HepG2 (cell line): ENCODE measurements around the gene HMBS. TPM values are rescaled to one million over a fixed set of nuclear protein-coding genes. Genes with fewer than 3 reads are reported as not detected.

Experiments
- ARNT2 ChIP-seq: sonication (generic); formaldehyde crosslinking; IDR thresholded peaks from 2 replicates; pipeline ENCODE4 v1.8.0; 2022; ENCODE audit warnings: mild to moderate bottlenecking, low read depth, missing genetic modification reagents, moderate library complexity
- ELF1 ChIP-seq: sonication (generic); formaldehyde crosslinking; IDR thresholded peaks from 2 replicates; pipeline ENCODE4 v1.4.0; 2020; ENCODE audit warnings: missing genetic modification reagents
- FOXA1 ChIP-seq, 2 experiments: fragments of 450-650 bp in 1 of 2; sonication (generic) in 1 of 2; formaldehyde crosslinking in 1 of 2; IDR thresholded peaks; 2 replicates each; pipeline versions ENCODE4 v1.4.0 to v1.6.1; 2016 to 2020; ENCODE audit warnings: missing genetic modification reagents in 1 of 2
- HOXA5 ChIP-seq: sonication (generic); formaldehyde crosslinking; IDR thresholded peaks from 2 replicates; pipeline ENCODE4 v1.4.0; 2020; ENCODE audit warnings: missing genetic modification reagents
- JUN ChIP-seq: sonication (generic); formaldehyde crosslinking; IDR thresholded peaks from 2 replicates; pipeline ENCODE4 v1.4.0; 2020; ENCODE audit warnings: mild to moderate bottlenecking, missing genetic modification reagents
- KAT2B ChIP-seq: fragments of 150-350 bp; IDR thresholded peaks from 2 replicates; pipeline ENCODE4 v1.6.1; 2014; ENCODE audit warnings: low read depth, low read length, borderline replicate concordance
- KDM3A ChIP-seq: IDR thresholded peaks from 2 replicates; pipeline ENCODE4 v1.6.1; 2018; ENCODE audit warnings: low read depth, missing compliant biosample characterization
- MED1 ChIP-seq: sonication (generic); formaldehyde crosslinking; IDR thresholded peaks from 2 replicates; pipeline ENCODE4 v1.4.0; 2020; ENCODE audit warnings: missing genetic modification reagents
- MLXIP ChIP-seq: sonication (generic); formaldehyde crosslinking; IDR thresholded peaks from 2 replicates; pipeline ENCODE4 v1.9.0; 2021; ENCODE audit warnings: missing genetic modification reagents, borderline replicate concordance
- MTA1 ChIP-seq: sonication (generic); formaldehyde crosslinking; IDR thresholded peaks from 2 replicates; pipeline ENCODE4 v1.4.0; 2020; ENCODE audit warnings: missing genetic modification reagents, mild to moderate bottlenecking, borderline replicate concordance
- PCBP1 ChIP-seq: fragments of 200-400 bp; formaldehyde crosslinking; IDR thresholded peaks from 2 replicates; pipeline ENCODE4 v1.6.1; 2017; ENCODE audit warnings: mild to moderate bottlenecking, low read depth, low read length, borderline replicate concordance
- POLR2AphosphoS2 ChIP-seq: IDR thresholded peaks from 2 replicates; pipeline ENCODE4 v1.6.1; 2011; ENCODE audit warnings: low read depth, low read length, improper control_type of control experiment
- PRDM15 ChIP-seq: sonication (generic); formaldehyde crosslinking; IDR thresholded peaks from 2 replicates; pipeline ENCODE4 v1.4.0; 2020; ENCODE audit warnings: missing genetic modification reagents
- SAFB2 ChIP-seq: sonication (generic); formaldehyde crosslinking; IDR thresholded peaks from 2 replicates; pipeline ENCODE4 v1.5.1; 2020; ENCODE audit warnings: missing genetic modification reagents, low read depth, mild to moderate bottlenecking, borderline replicate concordance
- TEF ChIP-seq: sonication (generic); formaldehyde crosslinking; IDR thresholded peaks from 2 replicates; pipeline ENCODE4 v1.5.0; 2020; ENCODE audit warnings: missing genetic modification reagents
- TOE1 ChIP-seq: sonication (generic); formaldehyde crosslinking; IDR thresholded peaks from 2 replicates; pipeline ENCODE4 v1.4.0; 2020; ENCODE audit warnings: mild to moderate bottlenecking, missing genetic modification reagents
- ZBTB1 ChIP-seq: sonication (generic); formaldehyde crosslinking; IDR thresholded peaks from 2 replicates; pipeline ENCODE4 v1.4.0; 2020; ENCODE audit warnings: missing genetic modification reagents, borderline replicate concordance
- ZNF143 ChIP-seq: sonication (generic); formaldehyde crosslinking; IDR thresholded peaks from 2 replicates; pipeline ENCODE4 v1.4.0; 2020; ENCODE audit warnings: missing genetic modification reagents
- ZNF350 ChIP-seq: sonication (generic); formaldehyde crosslinking; IDR thresholded peaks from 2 replicates; pipeline ENCODE4 v1.4.0; 2020; ENCODE audit warnings: mild to moderate bottlenecking, low read depth, missing genetic modification reagents, borderline replicate concordance
- ZNF543 ChIP-seq: sonication (generic); formaldehyde crosslinking; IDR thresholded peaks from 2 replicates; pipeline ENCODE4 v1.4.0; 2020; ENCODE audit warnings: mild to moderate bottlenecking, missing genetic modification reagents
- ZNF652 ChIP-seq: IDR thresholded peaks from 2 replicates; pipeline ENCODE4 v1.6.1; 2016; ENCODE audit warnings: low read depth, borderline replicate concordance
- polyA plus RNA-seq, 8 experiments: library from polyadenylated mRNA; depleted of rRNA in 3 of 8; stranded (reverse) in 7 of 8; unstranded in 1 of 8; fragments of >200 nt; fragmentation: Illumina TruSeq in 4 of 8; extraction: Trizol in 4 of 8; gene quantifications; 2 replicates each; pipeline versions ENCODE4 v1.2.1 to v1.2.3, GENCODE V29; 2011 to 2016; ENCODE audit warnings: low read depth in 4 of 8, missing spikeins in 1 of 8, mixed read lengths in 1 of 8; ENCODE audit not compliant: insufficient read depth in 1 of 8
- total RNA-seq, 5 experiments: library from RNA; depleted of rRNA; stranded (reverse); fragments of >200 nt; fragmentation: Illumina TruSeq; extraction: Trizol; gene quantifications; 2 replicates each; pipeline ENCODE4 v1.2.3, GENCODE V29; 2016; ENCODE audit warnings: low read depth in 1 of 5
- TF ChIP-seq, protein P1 (sequence below): sonication (generic); formaldehyde crosslinking; IDR thresholded peaks from 2 replicates; pipeline ENCODE4 v1.8.0; 2023; ENCODE audit warnings: mild to moderate bottlenecking, missing genetic modification reagents

The HMBS gene
- total and polyA plus RNA-seq, 2 of the 13 experiments (the other 11 are each of a cell fraction or from before 2014, with no cell fraction given) = 9.4 to 46.9 TPM

DNA sequence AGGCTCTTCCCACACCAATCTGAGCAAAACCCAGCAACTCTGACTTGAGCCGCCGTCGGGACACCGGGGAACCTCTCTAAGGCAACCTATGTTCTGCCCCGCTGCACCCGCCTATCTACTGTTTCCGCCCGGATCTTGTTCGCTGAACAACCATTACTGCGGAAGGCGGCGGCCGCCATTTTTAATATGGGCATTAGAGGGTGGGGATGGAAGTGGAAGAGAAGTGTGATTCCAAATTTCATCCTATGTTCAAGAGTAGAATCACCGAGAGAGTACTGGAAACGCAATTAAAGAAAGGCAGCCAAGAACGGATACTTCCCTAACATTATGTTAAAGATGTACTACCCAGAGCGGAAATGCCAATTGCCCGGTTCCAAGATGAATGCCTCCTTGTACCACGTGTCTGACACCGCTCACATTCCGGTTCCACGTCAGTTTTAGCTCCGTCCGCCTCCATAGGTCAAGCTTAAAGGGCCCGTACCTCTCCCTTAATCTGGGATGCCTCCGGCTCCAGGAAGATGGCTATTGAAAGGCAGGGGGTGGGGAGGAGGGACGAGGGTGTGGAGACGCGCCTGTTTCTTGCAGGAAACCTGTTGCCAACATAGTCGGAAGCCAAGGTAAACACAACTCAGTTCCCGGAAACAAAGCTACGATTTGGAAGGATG lies 17.2 kb downstream of the HMBS start, which contains the start of gene DPAGT1 (continued):
- TF ChIP-seq ZNF350 (CRISPR knock-in tag) = no peak
- 0 out of 2 replicates have a peak, but pooled peaks have one; percentile 40 for TF ChIP-seq ARNT2 (CRISPR knock-in tag)
- peak; percentile 6; the same call in 1 of the 2 replicates for TF ChIP-seq MED1 (CRISPR knock-in tag)
- no peak for TF ChIP-seq JUN (CRISPR knock-in tag)
- TF ChIP-seq PRDM15 (CRISPR knock-in tag) = no peak
- no peak; the same call in none of the 2 replicates for TF ChIP-seq ELF1 (CRISPR knock-in tag)
- TF ChIP-seq TOE1 (CRISPR knock-in tag) = no peak
- TF ChIP-seq HOXA5 (CRISPR knock-in tag) = 0 out of 2 replicates have a peak, but pooled peaks have one; percentile 48
- TF ChIP-seq MLXIP (CRISPR knock-in tag) = no peak
- TF ChIP-seq, protein P1, sequence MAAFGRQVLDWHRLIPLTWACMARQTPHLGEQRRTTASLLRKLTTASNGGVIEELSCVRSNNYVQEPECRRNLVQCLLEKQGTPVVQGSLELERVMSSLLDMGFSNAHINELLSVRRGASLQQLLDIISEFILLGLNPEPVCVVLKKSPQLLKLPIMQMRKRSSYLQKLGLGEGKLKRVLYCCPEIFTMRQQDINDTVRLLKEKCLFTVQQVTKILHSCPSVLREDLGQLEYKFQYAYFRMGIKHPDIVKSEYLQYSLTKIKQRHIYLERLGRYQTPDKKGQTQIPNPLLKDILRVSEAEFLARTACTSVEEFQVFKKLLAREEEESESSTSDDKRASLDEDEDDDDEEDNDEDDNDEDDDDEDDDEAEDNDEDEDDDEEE = peak; percentile 60; the same call in 1 of the 2 replicates
- 0 out of 2 replicates have a peak, but pooled peaks have one; percentile 12 for TF ChIP-seq MTA1 (CRISPR knock-in tag)
- TF ChIP-seq POLR2AphosphoS2 = no peak
- TF ChIP-seq FOXA1 (IDR thresholded peaks at IDR 0.05) = no peak
- 0 out of 2 replicates have a peak, but pooled peaks have one; percentile 20 for TF ChIP-seq FOXA1 (CRISPR knock-in tag; IDR thresholded peaks at IDR 0.05)
- no peak for TF ChIP-seq SAFB2 (CRISPR knock-in tag)
- no peak for TF ChIP-seq ZNF543 (CRISPR knock-in tag)
- no peak for TF ChIP-seq KAT2B
- TF ChIP-seq ZNF143 (CRISPR knock-in tag) = no peak
- 0 out of 2 replicates have a peak, but pooled peaks have one; percentile 32 for TF ChIP-seq PCBP1
- TF ChIP-seq ZNF652 = peak; percentile 8; the same call in 1 of the 2 replicates
- TF ChIP-seq KDM3A (CRISPR knock-in tag) = 0 out of 2 replicates have a peak, but pooled peaks have one; percentile 1
- TF ChIP-seq ZBTB1 (CRISPR knock-in tag) = no peak
- TF ChIP-seq TEF (CRISPR knock-in tag) = no peak
